Measurements from ENCODE around the gene PLCE1. TPM values are rescaled to one million over a fixed set of nuclear protein-coding genes. Genes with fewer than 3 reads are reported as not detected.

PLCE1 gene
- total RNA-seq, 1 donor from 2014 or later, result 3.6 TPM

DNA sequence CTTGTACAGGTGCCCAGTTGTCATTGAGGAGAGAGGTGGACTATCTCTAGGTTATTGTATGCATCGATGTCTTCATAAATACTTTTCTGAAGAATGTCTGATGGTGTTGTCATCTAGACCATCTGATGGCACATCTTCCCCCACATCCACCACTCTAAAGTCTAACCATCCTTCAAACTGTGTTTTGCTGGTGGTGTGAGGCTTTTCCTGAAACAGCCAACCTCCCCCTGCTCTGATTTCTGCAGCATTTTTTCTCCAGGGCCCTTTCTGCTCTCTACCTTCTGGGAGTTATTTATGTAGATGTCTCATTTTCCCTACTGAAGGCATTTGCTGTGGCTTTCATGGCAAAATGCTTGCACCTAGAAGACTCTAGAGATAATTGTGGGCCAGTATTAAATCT is 1.5 kb downstream of the PLCE1 start:
- DNase-seq, result no peak

DNA sequence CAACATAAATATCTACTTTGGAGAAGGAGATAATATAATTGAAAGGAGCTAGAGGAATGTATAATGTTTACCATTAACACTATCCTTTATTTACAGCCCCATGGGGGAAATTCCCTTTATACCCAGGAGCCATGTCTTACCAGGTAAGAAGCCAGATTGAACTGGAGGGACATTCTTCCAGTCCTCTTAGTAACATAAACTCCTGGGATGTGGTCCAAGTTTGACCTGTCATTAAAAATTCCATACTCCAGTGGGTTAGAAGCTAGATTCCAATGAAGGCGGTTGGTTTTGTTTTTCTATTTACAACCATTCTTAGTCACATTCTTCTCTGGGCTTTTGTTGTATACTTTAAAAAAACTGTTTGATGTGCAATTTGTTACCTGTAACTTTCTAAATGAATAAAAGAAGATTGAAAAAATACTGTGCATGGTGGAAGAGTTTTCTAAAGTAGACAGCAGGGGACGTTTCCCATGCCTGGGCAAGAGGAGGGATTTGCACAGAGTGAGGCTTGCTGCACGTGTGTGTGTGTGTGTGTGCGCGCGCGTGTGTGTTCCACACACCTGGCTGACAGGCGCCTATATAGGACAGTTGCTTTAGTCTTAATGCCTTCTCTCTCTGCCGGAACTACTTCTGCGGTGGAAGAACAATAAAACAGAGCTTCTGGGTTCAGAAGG is 2.0 kb downstream of the PLCE1 start:
- DNase-seq, result no peak

DNA sequence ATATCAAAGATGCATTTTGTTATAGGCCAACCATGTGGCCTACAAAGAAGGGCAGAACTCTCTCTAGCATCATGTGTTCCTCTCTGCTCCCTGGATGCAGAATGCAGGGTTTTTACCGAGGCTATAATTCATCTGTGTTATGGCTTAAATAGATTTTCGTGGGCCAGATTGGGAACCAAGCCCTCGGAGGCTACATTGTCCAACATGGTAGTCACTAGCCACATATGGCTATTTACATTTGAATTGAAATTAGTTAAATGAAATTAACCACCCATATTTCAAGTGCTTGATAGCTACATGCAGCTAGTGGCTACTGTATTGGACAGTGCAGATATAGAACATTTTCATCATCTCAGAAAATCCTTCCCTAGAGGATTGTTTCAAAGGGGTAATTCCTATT is 2.8 kb downstream of the PLCE1 start:
- no peak for DNase-seq

DNA sequence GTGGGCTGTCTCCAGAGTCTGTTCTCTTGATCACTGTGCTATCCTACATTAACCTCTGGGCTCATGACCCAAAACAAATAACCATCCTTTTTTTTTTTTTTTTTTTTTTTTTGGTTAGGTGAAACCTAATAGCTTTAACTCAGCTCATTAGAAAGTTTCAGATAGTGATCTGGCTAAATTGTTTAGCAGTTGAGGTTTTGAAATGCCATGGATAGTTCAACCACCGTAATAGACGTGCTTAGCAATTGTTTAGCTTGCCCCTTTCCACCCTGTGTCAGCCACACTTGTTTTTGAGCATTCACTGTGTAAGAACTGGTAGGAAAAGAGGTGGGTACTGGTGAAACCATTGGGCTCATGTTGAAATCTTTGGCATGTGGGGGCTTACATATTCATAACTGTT is 3.8 kb downstream of the PLCE1 start:
- no peak for DNase-seq

DNA sequence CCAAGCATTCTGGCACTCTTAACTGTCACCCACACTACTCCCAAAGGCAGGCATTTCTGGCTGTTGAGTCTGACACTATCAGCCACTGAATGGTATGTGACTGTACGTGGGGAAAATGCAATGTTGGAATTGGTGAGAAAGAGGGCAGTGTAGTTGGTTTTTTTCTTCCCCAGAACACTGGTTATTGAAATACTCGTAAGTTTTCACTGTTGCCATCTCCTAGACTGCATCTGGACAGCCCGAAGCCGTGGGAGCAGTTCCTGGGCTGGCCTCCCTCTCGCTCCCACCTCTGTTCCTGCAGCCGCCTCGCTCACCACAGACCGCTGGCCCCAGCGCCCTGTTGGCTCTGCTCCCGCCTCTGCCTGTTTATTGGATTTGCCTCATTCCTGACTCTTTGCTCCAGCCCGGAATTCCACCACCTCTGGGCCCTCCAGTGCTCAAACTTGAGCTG is 5.7 kb downstream of the PLCE1 start:
- DNase-seq, result no peak

DNA sequence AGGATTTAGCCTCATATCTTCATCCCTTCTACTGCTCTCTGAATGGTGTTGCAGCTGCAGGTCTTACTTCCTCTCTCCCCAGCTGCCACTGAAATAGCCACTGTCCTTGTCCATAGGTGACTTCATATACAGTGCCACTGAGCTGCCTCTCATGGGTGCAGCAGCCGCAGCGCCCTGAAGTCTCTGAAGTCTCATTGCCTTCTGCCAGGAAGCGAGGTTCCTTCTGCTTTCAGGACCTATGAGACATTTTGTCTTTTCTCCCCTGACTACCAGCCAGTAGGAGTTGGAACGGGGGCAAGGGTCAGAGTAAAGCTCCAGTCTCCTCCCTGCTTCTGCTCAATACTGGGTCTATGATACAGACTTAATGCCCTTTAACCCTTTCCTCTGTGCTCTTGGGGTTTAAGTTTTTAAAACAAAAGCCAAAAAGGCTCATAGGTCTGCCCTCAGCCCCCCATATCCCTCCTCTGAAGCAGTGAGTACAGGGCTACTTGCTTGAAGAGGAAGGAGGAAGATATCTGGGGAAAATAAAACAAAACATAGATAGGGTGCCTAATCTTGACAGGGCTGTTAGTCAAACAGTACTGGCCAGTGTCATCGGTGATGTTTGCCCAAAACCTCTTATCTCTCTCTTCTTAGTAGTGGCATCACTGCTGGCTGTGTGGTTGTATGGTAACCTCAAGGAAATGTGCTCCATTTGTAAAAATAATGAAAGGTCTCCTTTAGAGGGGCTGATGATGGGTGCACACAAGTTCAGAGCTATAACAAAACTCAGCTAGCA is 7.1 kb downstream of the PLCE1 start:
- DNase-seq, result no peak

DNA sequence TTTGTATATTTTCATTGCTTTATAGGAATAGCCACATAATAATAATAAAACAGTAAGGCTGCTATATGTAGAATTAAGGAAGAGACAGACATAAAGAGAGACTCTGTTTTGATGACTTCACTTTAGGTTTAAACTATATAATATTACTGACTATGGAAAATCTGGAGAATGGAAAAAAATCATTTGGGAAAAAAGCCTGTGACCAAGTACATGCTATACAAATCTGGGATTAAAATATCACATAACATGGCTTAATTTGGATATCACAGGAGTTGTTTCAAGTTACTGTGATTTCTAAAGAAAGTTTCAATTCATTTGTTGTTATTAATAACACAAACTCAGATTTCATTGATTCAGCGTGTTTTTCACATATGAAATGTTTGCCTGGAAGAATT is 7.7 kb downstream of the PLCE1 start:
- DNase-seq, result no peak

DNA sequence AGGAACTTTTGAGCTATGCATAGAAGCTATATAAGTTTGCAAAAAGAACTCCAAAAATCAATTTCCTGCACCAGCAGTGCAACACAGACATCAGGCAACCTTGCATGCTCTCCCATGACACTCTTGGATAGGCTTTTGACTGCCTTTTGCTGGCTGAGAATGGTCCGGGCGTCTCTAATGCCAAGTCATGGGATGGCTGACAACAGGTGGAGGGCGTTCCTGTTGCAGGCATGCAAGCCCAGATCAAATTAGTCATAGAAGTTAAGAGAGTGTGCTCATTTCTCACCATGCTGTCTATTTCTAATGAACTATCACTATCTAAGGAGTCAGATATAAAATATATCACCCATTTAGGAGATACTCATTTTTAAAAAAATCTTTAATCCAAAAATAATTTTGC is 8.4 kb downstream of the PLCE1 start:
- no peak for DNase-seq

DNA sequence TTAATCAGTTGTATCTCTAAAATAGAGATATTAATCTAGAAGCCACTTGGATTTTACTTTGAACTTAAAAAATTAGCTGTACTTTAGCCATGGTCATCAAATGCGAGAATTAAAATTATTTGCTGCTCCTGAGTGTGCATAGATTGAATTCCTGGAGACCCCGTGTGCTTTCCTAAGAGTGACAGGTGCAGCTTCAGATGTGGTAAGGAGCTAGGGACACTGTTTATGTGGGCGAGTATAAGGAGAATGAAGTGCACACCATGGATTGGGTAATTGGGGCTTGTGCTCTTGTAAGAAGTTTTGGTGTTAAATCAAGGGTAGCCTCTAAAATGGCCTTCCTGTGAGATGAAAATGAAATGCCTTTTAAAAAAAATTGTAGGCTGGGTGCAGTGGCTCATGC is 9.8 kb downstream of the PLCE1 start:
- no peak for DNase-seq

DNA sequence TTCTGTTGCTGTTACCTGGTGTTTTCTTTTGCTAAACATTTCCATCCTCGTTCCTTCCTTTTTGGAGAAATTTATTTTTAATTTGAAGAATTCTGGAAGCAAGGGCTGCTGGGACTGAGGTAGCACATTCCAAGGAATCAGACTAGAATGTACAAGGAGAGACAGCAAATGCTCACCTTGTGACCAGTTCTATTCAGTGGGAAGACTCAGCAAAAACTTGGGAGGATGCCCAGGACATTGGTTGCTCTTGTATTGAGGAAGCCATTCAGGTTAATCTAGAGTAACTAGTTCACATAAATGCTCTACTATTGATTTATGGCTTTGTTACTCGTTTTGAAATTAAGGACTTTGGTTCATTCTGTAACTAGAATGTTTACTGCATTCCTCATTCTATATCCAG is 11.3 kb downstream of the PLCE1 start:
- DNase-seq, result no peak

DNA sequence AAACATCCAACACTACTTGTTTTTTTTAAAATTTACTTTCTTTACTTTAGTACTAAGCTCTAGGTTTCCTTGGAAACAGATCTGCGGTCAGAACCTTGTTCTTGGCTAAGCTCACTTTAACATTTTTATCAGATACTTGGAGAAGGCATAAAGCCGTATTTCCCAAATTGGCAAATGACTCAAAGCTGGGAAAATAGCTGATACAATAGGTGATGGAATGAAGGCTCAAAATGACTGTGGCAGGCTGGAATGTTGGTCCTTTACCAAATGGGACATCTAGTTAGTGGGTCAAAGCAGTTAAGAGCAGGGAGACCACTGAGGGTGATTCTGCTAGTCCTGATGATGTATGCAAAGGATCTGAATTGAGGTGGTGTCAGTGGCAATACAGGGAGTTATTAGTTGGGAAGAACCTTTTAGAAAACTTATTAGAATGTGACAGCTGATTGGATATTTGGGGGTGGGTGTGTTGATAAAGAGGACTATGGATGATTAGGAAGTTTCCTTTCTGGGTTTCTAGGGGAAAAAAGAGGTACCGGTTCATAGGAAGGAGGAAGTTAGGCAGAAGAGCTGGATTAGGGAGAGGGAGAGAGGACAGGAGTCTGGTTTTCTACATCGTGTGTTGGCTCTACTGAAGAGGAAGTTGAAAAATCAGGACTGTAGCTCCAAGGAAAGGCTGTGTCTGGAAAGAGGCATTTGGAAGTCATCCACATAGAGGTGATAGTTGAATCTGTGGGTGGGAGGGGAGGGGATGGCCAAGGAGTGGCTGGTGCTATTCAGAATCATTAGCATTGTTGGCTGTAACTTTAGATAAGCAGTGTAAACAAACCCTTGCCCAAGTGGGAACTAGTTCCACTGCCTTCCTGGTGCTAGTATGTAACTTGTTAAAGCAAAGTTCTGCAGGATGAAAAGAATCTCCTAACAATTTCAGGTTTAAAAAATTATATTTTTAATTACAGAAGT is 13.1 kb downstream of the PLCE1 start:
- DNase-seq, result no peak

DNA sequence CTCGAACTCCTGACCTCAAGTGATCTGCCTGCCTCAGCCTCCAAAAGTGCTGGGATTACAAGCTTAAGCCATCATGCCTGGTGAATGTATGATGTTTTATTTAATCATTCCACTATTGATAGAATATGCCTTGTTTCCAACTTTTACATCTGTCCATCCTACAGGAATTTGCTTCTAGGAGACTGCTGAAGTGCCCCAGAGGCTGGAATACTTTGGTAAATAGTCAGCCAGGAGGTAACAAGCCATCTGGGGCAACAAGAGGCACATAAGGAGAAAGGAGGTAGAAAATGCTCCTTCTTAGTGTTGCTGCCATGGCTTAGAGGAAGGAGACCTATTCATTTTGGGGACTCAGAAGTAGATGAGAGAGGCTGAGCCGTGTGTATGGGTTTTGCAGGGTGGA is 14.8 kb downstream of the PLCE1 start:
- no peak for DNase-seq

DNA sequence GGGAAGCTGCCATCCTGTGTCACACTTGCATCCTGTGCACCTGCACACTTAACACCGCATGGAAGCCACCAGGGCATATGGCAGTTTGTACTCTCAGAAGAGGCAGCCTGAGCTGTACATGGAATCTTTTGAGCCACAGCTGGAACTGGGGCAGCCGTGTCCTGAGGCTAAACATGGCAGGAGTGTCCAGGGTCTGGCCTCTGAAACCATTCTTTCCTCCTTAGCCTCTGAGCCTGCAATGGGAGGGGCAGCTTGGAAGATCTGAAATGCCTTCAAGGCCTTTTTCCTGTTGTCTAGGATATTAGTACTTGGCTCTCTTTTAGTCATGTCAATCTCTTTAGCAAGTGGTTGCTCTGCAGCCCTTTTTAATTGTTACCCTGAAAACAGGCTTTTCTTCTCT is 16.4 kb downstream of the PLCE1 start:
- no peak for DNase-seq

DNA sequence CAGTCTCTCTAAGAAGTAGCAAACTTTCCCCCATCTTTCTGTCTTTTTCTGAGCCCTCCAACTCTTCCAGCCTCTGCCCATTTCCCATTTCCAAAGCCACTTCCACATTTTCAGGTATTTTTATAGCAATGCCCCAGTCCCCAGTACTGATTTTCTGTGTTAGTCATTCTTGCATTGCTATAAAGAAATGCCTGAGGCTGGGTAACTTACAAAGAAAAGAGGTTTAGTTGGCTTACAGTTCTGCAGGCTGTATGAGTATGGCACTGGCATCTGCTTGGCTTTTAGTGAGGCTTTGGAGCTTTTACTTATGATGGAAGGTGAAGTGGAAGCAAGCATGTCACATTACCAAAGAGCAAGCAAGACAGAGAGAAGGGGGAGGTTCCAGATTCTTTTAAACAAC is 17.2 kb downstream of the PLCE1 start:
- no peak for DNase-seq

DNA sequence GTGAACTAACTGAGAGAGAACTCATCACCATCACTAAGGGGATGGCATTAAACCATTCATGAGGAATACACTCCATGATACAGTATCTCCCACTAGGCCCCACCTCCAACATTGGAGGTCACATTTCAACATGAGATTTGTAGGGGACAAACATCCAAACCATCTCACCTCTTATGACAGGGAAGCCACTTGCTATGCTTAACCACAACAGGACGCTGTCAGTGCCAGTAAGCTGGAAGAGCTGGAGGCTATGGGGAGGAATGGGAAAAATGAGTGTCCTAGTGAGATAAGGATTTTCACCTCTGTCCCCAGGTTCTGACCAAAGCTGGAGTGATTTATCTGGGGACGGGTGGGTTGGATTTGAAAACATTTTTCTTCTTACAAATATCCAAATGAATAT is 17.6 kb downstream of the PLCE1 start:
- no peak for DNase-seq

DNA sequence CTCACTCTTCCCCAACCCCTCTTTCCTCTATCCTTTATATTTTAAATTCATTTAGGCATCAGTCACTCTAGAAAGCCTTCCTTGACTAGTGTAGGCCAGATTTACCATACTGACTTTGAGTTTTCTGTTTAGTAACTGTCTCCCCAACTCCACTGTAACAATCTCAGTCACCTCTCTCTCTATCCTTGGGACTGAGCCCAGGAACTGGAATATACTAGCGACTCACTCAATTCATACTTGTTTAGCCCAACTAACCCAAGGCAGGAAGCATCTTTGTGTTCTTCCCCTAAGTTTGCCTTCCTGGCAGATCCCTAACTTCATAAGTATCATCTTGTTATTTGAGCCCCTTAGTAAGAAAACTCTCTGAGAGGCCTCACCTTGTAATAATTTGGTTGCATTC is 19.1 kb downstream of the PLCE1 start:
- DNase-seq, result no peak

DNA sequence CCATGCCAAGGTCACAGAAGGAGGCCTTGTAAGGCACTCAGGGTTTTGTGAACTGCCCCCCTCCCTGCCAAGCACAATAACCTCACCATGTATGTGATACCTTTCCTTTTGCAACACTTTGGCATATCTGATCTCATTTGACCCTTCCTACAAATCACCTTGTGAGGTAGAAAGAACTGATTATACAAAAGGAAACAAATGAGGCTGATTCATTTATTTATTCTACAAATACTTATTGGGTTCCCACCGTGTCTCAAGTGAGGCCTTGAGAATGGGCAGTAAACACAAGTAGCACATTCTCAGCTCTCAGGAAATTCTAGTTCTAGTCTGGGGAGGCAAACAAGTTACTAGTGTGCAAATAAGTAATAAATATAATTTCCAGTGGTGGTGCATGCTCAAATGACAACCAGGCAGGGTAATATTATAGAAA is 19.6 kb downstream of the PLCE1 start:
- no peak for DNase-seq

DNA sequence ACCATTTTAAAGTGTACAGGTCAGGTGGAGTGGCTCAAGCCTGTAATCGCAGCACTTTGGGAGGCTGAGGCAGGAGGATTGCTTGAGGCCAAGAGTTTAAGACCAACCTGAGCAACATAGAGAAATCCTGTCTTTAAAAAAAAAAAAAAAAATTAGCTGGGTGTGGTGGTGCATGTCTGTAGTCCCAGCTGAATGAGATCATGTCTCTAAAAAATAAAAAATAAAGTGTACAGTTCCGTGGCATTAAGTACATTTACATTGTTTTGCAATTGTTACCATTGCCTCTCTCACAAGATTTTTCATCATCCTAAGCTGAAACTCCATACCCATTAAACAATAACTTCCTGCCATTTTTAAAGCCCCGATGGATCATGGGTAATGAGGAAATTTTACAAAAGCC is 20.6 kb downstream of the PLCE1 start:
- no peak for DNase-seq

DNA sequence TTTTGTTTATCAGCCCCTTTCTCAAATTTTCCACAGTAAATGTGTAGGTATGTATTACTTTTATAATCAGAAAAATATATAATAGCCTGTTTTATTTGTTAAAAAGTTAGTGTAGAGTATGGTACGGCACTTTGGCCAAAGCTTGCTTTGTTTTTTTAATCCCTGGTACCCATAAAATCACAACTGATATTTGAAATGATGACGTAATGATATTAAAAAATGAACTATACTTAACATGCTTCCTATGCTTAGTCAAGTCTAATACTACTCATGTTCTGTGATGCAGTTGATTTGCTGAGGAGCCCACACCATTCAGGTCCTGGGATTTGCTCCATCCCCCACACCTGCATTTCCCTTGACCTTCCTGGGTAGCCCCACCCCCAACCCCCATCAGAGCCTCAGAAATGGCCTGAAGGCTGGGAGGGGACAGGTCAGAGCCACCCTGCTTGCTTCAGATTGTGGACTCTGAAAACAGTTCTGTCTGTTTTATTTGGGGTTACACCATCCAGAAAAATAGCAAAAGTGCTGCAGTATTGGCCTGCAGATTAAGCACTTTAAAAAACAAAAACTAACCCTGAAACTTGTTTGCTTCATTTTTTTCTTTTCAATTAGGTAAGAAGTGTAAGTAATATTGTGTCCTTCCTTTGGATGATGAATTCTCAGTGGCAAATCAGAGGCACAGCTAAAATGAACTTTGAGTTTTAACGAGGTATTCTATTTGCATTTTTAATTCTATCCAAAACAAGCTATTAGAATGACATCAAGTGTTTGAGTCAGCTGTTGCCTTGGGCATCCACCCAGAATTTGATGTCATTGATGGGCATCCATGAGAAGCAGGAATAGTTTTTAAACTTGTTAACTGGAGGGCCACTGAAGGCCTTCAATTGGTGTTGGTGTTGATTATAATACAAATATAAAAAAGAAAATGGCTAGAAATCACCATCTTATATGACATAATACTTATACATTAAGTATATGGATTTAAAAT is 23.3 kb downstream of the PLCE1 start:
- DNase-seq, result no peak

DNA sequence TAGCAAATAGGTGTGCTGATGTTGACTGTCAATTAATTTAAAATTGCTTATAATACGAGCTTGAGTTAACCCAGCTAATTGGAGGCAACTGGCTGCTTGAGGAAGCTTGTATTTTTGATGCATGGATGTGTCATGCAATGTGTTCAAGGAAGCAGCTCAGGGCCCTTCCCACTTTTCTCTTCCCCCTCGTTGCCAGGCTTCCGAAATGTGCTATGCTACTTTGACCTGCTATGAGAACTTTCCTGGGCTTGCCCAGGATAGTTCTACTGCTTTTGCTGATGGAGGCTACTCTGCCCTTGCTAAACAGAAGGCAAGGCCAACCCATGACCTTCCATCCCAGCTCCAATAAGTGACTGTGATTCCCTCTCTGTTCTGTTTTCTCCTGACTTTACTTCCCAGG is 24.4 kb downstream of the PLCE1 start:
- DNase-seq, result no peak

DNA sequence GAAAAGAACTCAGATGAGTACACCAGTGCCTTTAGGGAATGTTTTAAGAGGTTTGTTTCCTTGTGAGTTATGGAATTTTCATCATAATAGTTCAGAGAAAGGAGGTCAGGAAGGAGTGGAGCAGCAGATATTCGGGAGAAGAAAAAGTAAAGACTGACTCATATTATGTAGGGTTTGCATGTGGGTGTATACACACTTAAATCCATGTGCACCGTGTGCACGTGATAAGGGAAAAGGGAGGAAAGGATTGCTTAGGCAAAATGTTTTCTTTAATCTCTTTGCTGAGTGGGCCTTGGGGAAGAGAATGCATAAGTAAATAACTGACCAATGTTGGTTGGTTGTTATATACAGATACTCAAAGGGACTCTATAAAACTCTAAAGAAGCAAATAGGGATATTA is 30.2 kb downstream of the PLCE1 start:
- no peak for DNase-seq

DNA sequence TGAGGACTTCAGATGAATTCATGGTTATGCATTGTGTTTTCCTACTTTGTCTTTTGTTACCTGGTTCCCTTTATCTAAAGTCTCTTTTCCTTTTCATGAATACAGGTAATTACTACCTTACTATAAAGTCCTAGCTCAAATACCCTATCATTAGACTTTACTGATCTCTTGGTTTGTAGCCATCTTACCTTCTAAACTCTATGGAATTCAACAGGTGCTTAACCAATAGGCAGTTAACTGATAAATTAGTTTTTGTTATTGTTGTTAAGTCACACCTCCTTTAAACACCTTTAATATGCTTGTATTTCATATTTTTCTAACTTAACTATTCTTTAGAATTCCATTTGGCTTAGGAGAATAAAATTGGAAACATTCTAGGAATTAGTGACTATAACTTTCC is 30.7 kb downstream of the PLCE1 start:
- DNase-seq, result no peak

Data from dermis blood vessel endothelial cell (primary cell).